ENCODE data around the gene C4orf17. TPM values are rescaled to one million over a fixed set of nuclear protein-coding genes. Genes with fewer than 3 reads are reported as not detected.

C4orf17 gene
- total and polyA plus RNA-seq, 2 of the 8 experiments (the other 6 are each of a cell fraction or from before 2014, with no cell fraction given) = not detected

DNA sequence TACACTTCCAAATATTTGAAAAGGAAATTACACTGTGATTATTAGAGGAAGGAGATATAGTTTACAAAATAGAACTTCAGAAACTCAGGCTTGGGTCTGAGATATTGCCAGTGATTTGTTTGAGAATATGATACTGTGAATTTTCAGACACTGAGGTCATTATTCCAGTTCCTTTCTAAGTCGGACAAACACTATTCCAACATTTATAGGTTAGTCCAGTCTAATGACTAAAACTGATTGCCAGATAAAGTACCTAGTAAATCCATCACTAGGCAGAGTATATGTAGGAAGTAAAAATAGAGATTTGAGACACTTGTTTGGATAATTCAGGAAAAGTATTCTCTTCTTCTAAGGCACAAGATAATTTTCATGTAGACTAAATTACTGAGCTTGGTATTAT, 77.0 kb downstream of the C4orf17 start:
- H3K14ac ChIP-seq (ENCODE audit: insufficient read length) = no peak overlapping the region
- no peak overlapping the region for H2BK12ac ChIP-seq (ENCODE audit: low read depth, low read length)
- H4K91ac ChIP-seq (replicated peaks; ENCODE audit: insufficient read length, low read length) = no peak overlapping the region
- no peak for DNase-seq (ENCODE audit: low read depth in 1 of 2, low spot score in 2 of 2)
- no peak overlapping the region for H3K9ac ChIP-seq (replicated peaks in 1 of 4; ENCODE audit: extremely low read depth in 1 of 4, low read depth in 3 of 4, low read length in 3 of 4)
- no peaks in the 10 kb centered on the region; the same call in 1 of the 2 replicates for H3K23me2 ChIP-seq (ENCODE audit: low read depth, low read length)
- H3K79me2 ChIP-seq (ENCODE audit: control insufficient read depth in 1 of 2, insufficient read depth in 2 of 2, low read length in 2 of 2) = no peaks in the 10 kb centered on the region
- no peak overlapping the region for H2BK15ac ChIP-seq (ENCODE audit: low read length)
- no peak overlapping the region for H3K4ac ChIP-seq (replicated peaks; ENCODE audit: insufficient read length, low read depth, low read length)
- H3K79me1 ChIP-seq (ENCODE audit: low read depth, low read length) = no peaks in the 10 kb centered on the region
- H3K4me3 ChIP-seq (ENCODE audit: extremely low read depth in 1 of 4, insufficient read depth in 2 of 4, low read depth in 3 of 4, low read length in 4 of 4) = no peak overlapping the region
- no peak overlapping the region for H3K56ac ChIP-seq (replicated peaks; ENCODE audit: insufficient read length, low read depth, low read length)
- TF ChIP-seq CHD1 (IDR thresholded peaks at IDR 0.05; ENCODE audit: low read depth, low read length) (no peak), NANOG (IDR thresholded peaks at IDR 0.05; ENCODE audit: insufficient read depth, low read depth, low read length, poor library complexity, severe bottlenecking) (no peak)
- H3K36me3 ChIP-seq (ENCODE audit: control insufficient read depth in 2 of 4, insufficient read depth in 4 of 4, low read length in 3 of 4) = no peaks in the 10 kb centered on the region
- no peak overlapping the region for H3K4me2 ChIP-seq (ENCODE audit: insufficient read depth in 1 of 2, low read depth in 2 of 2, low read length in 2 of 2)
- no peak overlapping the region for H4K5ac ChIP-seq (ENCODE audit: insufficient read length, low read depth, low read length)
- H2AK5ac ChIP-seq (ENCODE audit: low read depth, low read length) = no peak overlapping the region
- WGBS, 2 experiments (ENCODE audit: extremely low coverage in 1 of 2, insufficient coverage in 1 of 2, insufficient read length in 1 of 2, insufficient replicate concordance in 2 of 2, low coverage in 1 of 2, low lambda C conversion rate in 2 of 2, missing lambda C conversion rate in 1 of 2) = 85% methylated on average over 1 of the region's 1 CpG; no CpG with 5 or more reads in 1 of the 2 experiments
- no peak overlapping the region for H2BK5ac ChIP-seq (ENCODE audit: low read depth, low read length)
- no peaks in the 10 kb centered on the region for H3K27me3 ChIP-seq (replicated peaks in 1 of 4; ENCODE audit: control insufficient read depth in 3 of 4, extremely low read depth in 1 of 4, insufficient read depth in 3 of 4, low read length in 3 of 4)
- FAIRE-seq = no peak
- H2AFZ ChIP-seq (ENCODE audit: low read length) = no peak overlapping the region
- no peak overlapping the region for H2BK120ac ChIP-seq (replicated peaks; ENCODE audit: low read depth, low read length)
- H2BK20ac ChIP-seq (ENCODE audit: low read length) = no peak overlapping the region
- no peak overlapping the region for H3K18ac ChIP-seq (ENCODE audit: extremely low read depth, low read length)
- no peaks in the 10 kb centered on the region for H3K9me3 ChIP-seq (ENCODE audit: insufficient read depth in 2 of 2, low read depth in 1 of 2, low read length in 1 of 2)
- no peak overlapping the region for H4K8ac ChIP-seq (ENCODE audit: extremely low read depth, insufficient read depth, low read length)
- POLR2A ChIA-PET (ENCODE audit: partially characterized antibody) = no interaction called here
- H3K27ac ChIP-seq (ENCODE audit: low read depth, low read length) = no peak overlapping the region
- CTCF ChIA-PET (ENCODE audit: partially characterized antibody) = interaction anchor here (1.2 kb wide), 1 partner anchor 45 kb away, joined by 3 read pairs; no protein-coding TSS in a partner anchor
- no peaks in the 10 kb centered on the region for H4K20me1 ChIP-seq (replicated peaks in 1 of 2; ENCODE audit: control insufficient read depth in 1 of 2, insufficient read depth in 2 of 2, low read length in 2 of 2)
- H3K23ac ChIP-seq (ENCODE audit: insufficient read length) = no peak overlapping the region
- no peaks in the 10 kb centered on the region for H3K4me1 ChIP-seq (replicated peaks in 1 of 4; ENCODE audit: control insufficient read depth in 3 of 4, insufficient read depth in 4 of 4, low read length in 3 of 4)

Data from H1 (cell line).